K562 (cell line): Measurements from ENCODE around the gene DCUN1D2. TPM values are rescaled to one million over a fixed set of nuclear protein-coding genes. Genes with fewer than 3 reads are reported as not detected.

Source experiments
- ATAC-seq: fragments of 200-7000 bp; cut with Tn5 transposase; 3 replicates; pipeline ENCODE4 v1.9.1; 2020; ENCODE audit warnings: moderate library complexity
- BruUV-seq: library from RNA; stranded (reverse); fragments of 400-500 nt; replicated peaks from 2 replicates; lab custom pipeline; 2021; lab: Mats Ljungman, UMichigan
- CTCF ChIA-PET: fragments of 300-600 bp; formaldehyde crosslinking; extraction: SDS; loops from one replicate; lab custom pipeline; 2021; ENCODE audit warnings: low intra/inter-chr PET ratio; lab: Yijun Ruan, JAX
- POLR2A ChIA-PET: fragments of 300-600, 350-650 bp; sonication (Branson Sonifier 250); formaldehyde crosslinking; extraction: SDS; loops from one replicate; lab custom pipeline; 2021; ENCODE audit warnings: antibody characterized with exemption, inconsistent platforms; lab: Yijun Ruan, JAX
- DNase-seq, 4 experiments: peaks; one replicate each; pipeline versions ENCODE4 v3.0.0 to v3.0.0-alpha.2; 2011 to 2018; ENCODE audit warnings: low spot score in 3 of 4, mixed read lengths in 3 of 4; ENCODE audit errors: extremely low read depth in 1 of 4
- FAIRE-seq: peaks from 2 replicates; lab custom pipeline; 2011; peaks lifted over from hg19 to GRCh38; lab: Jason Lieb, UNC
- H2AFZ ChIP-seq: 2 replicates; pipeline ENCODE4 v1.6.0; 2011; ENCODE audit warnings: low read depth, low read length, control low read depth, inconsistent platforms
- H3K27ac ChIP-seq: fragments of 200-600 bp; 3 replicates; pipeline ENCODE4 v1.8.0; 2011; ENCODE audit warnings: low read depth, mild to moderate bottlenecking, control low read depth, inconsistent platforms, low read length, moderate library complexity, mixed read lengths; ENCODE audit errors: extremely low read depth
- H3K27me3 ChIP-seq, 2 experiments: fragments of 300-600 bp in 1 of 2; 2 replicates in 1 of 2; 3 replicates in 1 of 2; pipeline versions ENCODE4 v1.6.0 to v1.8.0; 2011; ENCODE audit warnings: inconsistent platforms in 2 of 2, low read length in 2 of 2, mild to moderate bottlenecking in 1 of 2, mixed read lengths in 1 of 2, moderate library complexity in 1 of 2; ENCODE audit not compliant: control insufficient read depth in 2 of 2, insufficient read depth in 2 of 2
- H3K36me3 ChIP-seq: fragments of 300-600 bp; 3 replicates; pipeline ENCODE4 v1.8.0; 2011; ENCODE audit warnings: mild to moderate bottlenecking, low read length, inconsistent platforms; ENCODE audit not compliant: control insufficient read depth, insufficient read depth
- H3K4me1 ChIP-seq, 2 experiments: fragments of 200-600 bp in 1 of 2; replicated peaks in 1 of 2; 2 replicates in 1 of 2; 3 replicates in 1 of 2; pipeline versions ENCODE4 v1.5.1 to v1.8.0; 2011; ENCODE audit warnings: inconsistent platforms in 2 of 2, low read length in 2 of 2, mild to moderate bottlenecking in 1 of 2, mixed read lengths in 1 of 2, moderate library complexity in 1 of 2; ENCODE audit not compliant: control insufficient read depth in 2 of 2, insufficient read depth in 2 of 2
- H3K4me2 ChIP-seq: 2 replicates; pipeline ENCODE4 v1.6.1; 2011; ENCODE audit warnings: low read length, control low read depth, inconsistent platforms, mixed read lengths; ENCODE audit not compliant: insufficient read depth
- H3K4me3 ChIP-seq: fragments of 200-600 bp; sonication (generic), shearing (Covaris generic); 2 replicates; pipeline ENCODE4 v1.5.1; 2016; ENCODE audit warnings: control low read depth, inconsistent platforms
- H3K79me2 ChIP-seq: fragments of 200-600 bp; 3 replicates; pipeline ENCODE4 v1.8.0; 2011; ENCODE audit warnings: low read length, inconsistent platforms; ENCODE audit not compliant: control insufficient read depth, insufficient read depth
- H3K9ac ChIP-seq, 2 experiments: 2 replicates each; pipeline versions ENCODE4 v1.6.0 to v1.6.1; 2011; ENCODE audit warnings: low read depth in 2 of 2, low read length in 2 of 2, control low read depth in 1 of 2, inconsistent platforms in 1 of 2, mild to moderate bottlenecking in 1 of 2, mixed read lengths in 1 of 2; ENCODE audit not compliant: insufficient read depth in 1 of 2
- H3K9me1 ChIP-seq: one replicate; pipeline ENCODE4 v1.6.0; 2011; ENCODE audit warnings: inconsistent platforms, mild to moderate bottlenecking, low read length, moderate library complexity; ENCODE audit not compliant: control insufficient read depth, insufficient read depth
- H3K9me3 ChIP-seq: replicated peaks from 2 replicates; pipeline ENCODE4 v1.5.1; 2011; ENCODE audit warnings: low read depth, low read length, inconsistent platforms; ENCODE audit not compliant: control insufficient read depth, insufficient read depth
- H4K20me1 ChIP-seq: replicated peaks from 2 replicates; pipeline ENCODE4 v1.6.1; 2011; ENCODE audit warnings: low read length, inconsistent platforms, mixed read lengths; ENCODE audit not compliant: control insufficient read depth, insufficient read depth
- ARID4B ChIP-seq: sonication (generic); formaldehyde crosslinking; IDR thresholded peaks from 2 replicates; pipeline ENCODE4 v1.8.0; 2022; ENCODE audit warnings: mild to moderate bottlenecking, missing genetic modification reagents
- FOXJ2 ChIP-seq: fragments of 200-800 bp; sonication (Bioruptor generic); IDR thresholded peaks from 2 replicates; pipeline ENCODE4 v1.6.1; 2016; ENCODE audit warnings: missing genetic modification characterization, missing compliant biosample characterization
- FOXM1 ChIP-seq, 2 experiments: fragments of 450-650 bp in 1 of 2; sonication (generic) in 1 of 2; formaldehyde crosslinking in 1 of 2; IDR thresholded peaks; 2 replicates each; pipeline versions ENCODE4 v1.6.1 to v1.9.0; 2017 to 2022; ENCODE audit warnings: low read depth in 2 of 2, mild to moderate bottlenecking in 2 of 2, missing genetic modification reagents in 1 of 2, moderate library complexity in 1 of 2
- LCOR ChIP-seq: sonication (generic); formaldehyde crosslinking; IDR thresholded peaks from 2 replicates; pipeline ENCODE4 v1.8.0; 2022; ENCODE audit warnings: mild to moderate bottlenecking, missing genetic modification reagents
- MAFF ChIP-seq: IDR thresholded peaks from 2 replicates; pipeline ENCODE4 v1.6.1; 2012; ENCODE audit warnings: low read length, improper control_type of control experiment
- TCF15 ChIP-seq: fragments of 250-450 bp; sonication (Bioruptor Pico); IDR thresholded peaks from 2 replicates; pipeline ENCODE4 v1.8.0; 2022; ENCODE audit warnings: moderate library complexity, mild to moderate bottlenecking, inconsistent platforms
- ZNF197 ChIP-seq: fragments of 200-800 bp; sonication (Bioruptor generic); IDR thresholded peaks from 2 replicates; pipeline ENCODE4 v1.6.1; 2016; ENCODE audit warnings: low read depth, missing genetic modification characterization, missing compliant biosample characterization
- ZNF512 ChIP-seq: IDR thresholded peaks from 2 replicates; pipeline ENCODE4 v1.6.1; 2016; ENCODE audit warnings: missing genetic modification characterization, missing compliant biosample characterization
- WGBS: fragments of 100-300 bp; shearing (Covaris generic); methylation state at CpG from one replicate; pipeline ENCODE4 v1.1.6; 2016; ENCODE audit warnings: low coverage, mixed read lengths; ENCODE audit not compliant: insufficient coverage; ENCODE audit errors: missing lambda C conversion rate; 5-methylcytosine and 5-hydroxymethylcytosine counted together
- in situ Hi-C: fragments of 300-500 bp; cut with MboI; formaldehyde crosslinking; loops from 4 replicates; pipeline ENCODE4 v1.15.0; 2018; ENCODE audit warnings: inconsistent platforms, mixed read lengths
- intact Hi-C: fragments of 100-400 bp; cut with micrococcal nuclease; formaldehyde crosslinking; loops from 2 replicates; pipeline ENCODE4 v1.14.2; 2022
- polyA plus RNA-seq, 8 experiments: library from polyadenylated mRNA; depleted of rRNA in 4 of 8; stranded (reverse) in 5 of 8; unstranded in 3 of 8; fragments of >200 nt; fragmentation: Nextera tagmentation in 2 of 8; fragmentation: Illumina TruSeq in 1 of 8; extraction: Ambion mirVana in 2 of 8; extraction: Trizol in 1 of 8; gene quantifications; 2 replicates each; pipeline versions ENCODE4 v1.2.1 to v1.2.3, GENCODE V29; 2011 to 2014; ENCODE audit warnings: inconsistent platforms in 1 of 8, missing spikeins in 1 of 8
- total RNA-seq, 7 experiments: library from RNA; depleted of rRNA in 6 of 7; stranded (reverse); fragments of >200 nt in 6 of 7; fragmentation: Illumina TruSeq in 2 of 7; extraction: Trizol in 2 of 7; gene quantifications; 2 replicates each; pipeline versions ENCODE4 v1.2.1 to v1.2.3, GENCODE V29; 2011 to 2021; ENCODE audit warnings: low replicate concordance in 1 of 7
- TF ChIP-seq, protein P1 (sequence below): sonication (generic); formaldehyde crosslinking; IDR thresholded peaks from 2 replicates; pipeline ENCODE4 v1.8.1; 2023; ENCODE audit warnings: mild to moderate bottlenecking, missing genetic modification reagents
- TF ChIP-seq, protein P2 (sequence below): fragments of 450-650 bp; IDR thresholded peaks from 2 replicates; pipeline ENCODE4 v1.7.0; 2016; ENCODE audit warnings: borderline replicate concordance

The DCUN1D2 gene
- total and polyA plus RNA-seq, 9 of the 15 experiments (the other 6 are each of a cell fraction or from before 2014, with no cell fraction given) = 2.1 to 16.8 (median 11.1) TPM

DNA sequence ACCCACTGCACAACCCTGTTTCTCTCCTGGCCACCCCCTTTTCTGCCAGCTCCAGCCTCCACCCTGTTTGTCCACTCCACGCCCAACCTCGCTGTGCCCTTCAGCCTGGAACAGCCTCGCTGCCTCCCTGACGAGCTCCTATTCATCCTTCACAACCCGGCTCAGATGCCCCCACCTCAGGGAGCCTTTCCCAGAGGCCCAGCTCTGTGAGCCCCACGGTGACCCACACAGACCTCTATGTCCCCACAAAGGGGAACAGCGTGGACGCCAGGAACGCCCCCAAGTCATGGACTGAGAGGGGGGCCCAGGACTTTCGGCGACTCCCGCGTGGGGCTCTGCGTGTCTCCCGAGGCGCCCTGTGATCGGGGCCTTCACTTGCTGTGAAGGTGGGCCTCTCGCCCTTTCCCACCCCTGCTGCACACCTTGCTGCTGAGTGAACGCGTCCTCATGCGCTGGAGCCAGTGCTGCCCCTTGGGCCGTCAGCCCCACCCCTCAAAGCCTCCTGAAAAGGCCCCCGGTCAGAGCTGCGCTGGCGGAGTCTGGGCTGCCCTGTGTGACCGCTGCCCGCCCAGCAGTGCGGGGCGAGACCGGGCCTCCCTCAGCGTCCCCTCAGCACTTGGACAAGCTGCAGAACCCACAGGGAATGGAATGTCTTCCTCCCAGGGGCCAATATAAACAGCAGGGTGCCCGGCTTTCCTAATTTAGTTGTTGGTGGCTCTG lies 77.2 kb downstream of the DCUN1D2 start:
- in situ Hi-C loops (no loop called here), intact Hi-C loops (no loop called here)
- H3K4me2 ChIP-seq = no peak overlapping the region
- H4K20me1 ChIP-seq = no peaks in the 10 kb centered on the region; the same call in 1 of the 2 replicates
- DNase-seq (no peak), FAIRE-seq (no peak), ATAC-seq (no peak)
- no peak overlapping the region for H3K9ac ChIP-seq
- no peak overlapping the region for H2AFZ ChIP-seq
- 36% methylated on average over 19 of the region's 32 CpGs for WGBS
- BruUV-seq = no TSS peak
- peaks cover 20 to 54% of the 10 kb centered on the region in 2 experiments for H3K27me3 ChIP-seq
- no peak overlapping the region for H3K4me3 ChIP-seq
- ChIA-PET CTCF (no interaction called here), POLR2A (interaction anchor here (0.6 kb wide), 1 partner anchor 137 kb away, joined by 3 read pairs; no protein-coding TSS in a partner anchor)
- H3K36me3 ChIP-seq = no peaks in the 10 kb centered on the region
- H3K9me1 ChIP-seq = no peaks in the 10 kb centered on the region
- no peak overlapping the region for H3K27ac ChIP-seq
- H3K4me1 ChIP-seq = peaks cover 0 to 18% of the 10 kb centered on the region in 2 experiments; a peak in 2 of 5 replicates
- H3K79me2 ChIP-seq = no peaks in the 10 kb centered on the region
- H3K9me3 ChIP-seq = no peaks in the 10 kb centered on the region
- TF ChIP-seq, protein P1, sequence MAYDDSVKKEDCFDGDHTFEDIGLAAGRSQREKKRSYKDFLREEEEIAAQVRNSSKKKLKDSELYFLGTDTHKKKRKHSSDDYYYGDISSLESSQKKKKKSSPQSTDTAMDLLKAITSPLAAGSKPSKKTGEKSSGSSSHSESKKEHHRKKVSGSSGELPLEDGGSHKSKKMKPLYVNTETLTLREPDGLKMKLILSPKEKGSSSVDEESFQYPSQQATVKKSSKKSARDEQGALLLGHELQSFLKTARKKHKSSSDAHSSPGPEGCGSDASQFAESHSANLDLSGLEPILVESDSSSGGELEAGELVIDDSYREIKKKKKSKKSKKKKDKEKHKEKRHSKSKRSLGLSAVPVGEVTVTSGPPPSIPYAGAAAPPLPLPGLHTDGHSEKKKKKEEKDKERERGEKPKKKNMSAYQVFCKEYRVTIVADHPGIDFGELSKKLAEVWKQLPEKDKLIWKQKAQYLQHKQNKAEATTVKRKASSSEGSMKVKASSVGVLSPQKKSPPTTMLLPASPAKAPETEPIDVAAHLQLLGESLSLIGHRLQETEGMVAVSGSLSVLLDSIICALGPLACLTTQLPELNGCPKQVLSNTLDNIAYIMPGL (CRISPR knock-in tag) = no peak
- TF ChIP-seq ARID4B (CRISPR knock-in tag) (no peak), TCF15 (CRISPR knock-in tag) (no peak), MAFF (no peak), ZNF512 (tag) (no peak), LCOR (CRISPR knock-in tag) (no peak), FOXM1 (IDR thresholded peaks at IDR 0.05; ENCODE audit: low read depth) (no peak), FOXM1 (CRISPR knock-in tag; IDR thresholded peaks at IDR 0.05; ENCODE audit: low read depth) (no peak), ZNF197 (CRISPR knock-in tag) (no peak), FOXJ2 (tag) (no peak)
- TF ChIP-seq, protein P2, sequence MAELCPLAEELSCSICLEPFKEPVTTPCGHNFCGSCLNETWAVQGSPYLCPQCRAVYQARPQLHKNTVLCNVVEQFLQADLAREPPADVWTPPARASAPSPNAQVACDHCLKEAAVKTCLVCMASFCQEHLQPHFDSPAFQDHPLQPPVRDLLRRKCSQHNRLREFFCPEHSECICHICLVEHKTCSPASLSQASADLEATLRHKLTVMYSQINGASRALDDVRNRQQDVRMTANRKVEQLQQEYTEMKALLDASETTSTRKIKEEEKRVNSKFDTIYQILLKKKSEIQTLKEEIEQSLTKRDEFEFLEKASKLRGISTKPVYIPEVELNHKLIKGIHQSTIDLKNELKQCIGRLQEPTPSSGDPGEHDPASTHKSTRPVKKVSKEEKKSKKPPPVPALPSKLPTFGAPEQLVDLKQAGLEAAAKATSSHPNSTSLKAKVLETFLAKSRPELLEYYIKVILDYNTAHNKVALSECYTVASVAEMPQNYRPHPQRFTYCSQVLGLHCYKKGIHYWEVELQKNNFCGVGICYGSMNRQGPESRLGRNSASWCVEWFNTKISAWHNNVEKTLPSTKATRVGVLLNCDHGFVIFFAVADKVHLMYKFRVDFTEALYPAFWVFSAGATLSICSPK = no peak
